Measurements from ENCODE around the gene ZNF777.

DNA sequence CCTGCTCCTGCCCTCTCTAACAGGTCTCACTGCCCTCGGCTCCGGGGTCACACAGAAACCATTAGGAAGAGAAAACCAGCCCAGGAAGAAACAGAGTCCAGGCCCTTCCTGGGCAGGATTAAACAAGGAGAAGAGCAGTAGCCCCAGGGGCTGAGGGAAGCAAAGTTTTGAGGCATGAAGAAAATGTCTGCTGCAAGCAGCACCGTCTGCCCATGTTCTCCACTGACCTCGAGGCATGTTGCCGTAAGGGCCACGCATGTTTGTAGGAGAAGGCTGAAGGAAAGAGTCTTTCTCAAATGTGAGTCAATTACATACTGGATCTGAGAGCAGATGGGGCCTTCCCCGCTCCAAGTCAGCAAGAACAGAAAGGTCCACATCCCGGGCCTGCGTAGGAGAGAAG is 32.5 kb upstream of the ZNF777 start:
- no peak for TF ChIP-seq EZH2 (IDR thresholded peaks at IDR 0.05; ENCODE audit: borderline replicate concordance, low read depth, low read length, severe bottlenecking)
- TF ChIP-seq, protein P1, sequence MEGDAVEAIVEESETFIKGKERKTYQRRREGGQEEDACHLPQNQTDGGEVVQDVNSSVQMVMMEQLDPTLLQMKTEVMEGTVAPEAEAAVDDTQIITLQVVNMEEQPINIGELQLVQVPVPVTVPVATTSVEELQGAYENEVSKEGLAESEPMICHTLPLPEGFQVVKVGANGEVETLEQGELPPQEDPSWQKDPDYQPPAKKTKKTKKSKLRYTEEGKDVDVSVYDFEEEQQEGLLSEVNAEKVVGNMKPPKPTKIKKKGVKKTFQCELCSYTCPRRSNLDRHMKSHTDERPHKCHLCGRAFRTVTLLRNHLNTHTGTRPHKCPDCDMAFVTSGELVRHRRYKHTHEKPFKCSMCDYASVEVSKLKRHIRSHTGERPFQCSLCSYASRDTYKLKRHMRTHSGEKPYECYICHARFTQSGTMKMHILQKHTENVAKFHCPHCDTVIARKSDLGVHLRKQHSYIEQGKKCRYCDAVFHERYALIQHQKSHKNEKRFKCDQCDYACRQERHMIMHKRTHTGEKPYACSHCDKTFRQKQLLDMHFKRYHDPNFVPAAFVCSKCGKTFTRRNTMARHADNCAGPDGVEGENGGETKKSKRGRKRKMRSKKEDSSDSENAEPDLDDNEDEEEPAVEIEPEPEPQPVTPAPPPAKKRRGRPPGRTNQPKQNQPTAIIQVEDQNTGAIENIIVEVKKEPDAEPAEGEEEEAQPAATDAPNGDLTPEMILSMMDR (IDR thresholded peaks at IDR 0.05; ENCODE audit: borderline replicate concordance, extremely low read depth, low read length, poor library complexity, severe bottlenecking) = no peak
